Lower leg skin (tissue), 3 donors: ENCODE results near the gene MRPS33.

ENCODE experiments used
- POLR2A ChIP-seq, 2 donors: fragments of 450-650 bp; IDR thresholded peaks; one replicate each; pipeline ENCODE4 v1.6.1; 2016 to 2017; ENCODE audit warnings: antibody characterized with exemption in 2 of 2, mild to moderate bottlenecking in 1 of 2, moderate library complexity in 1 of 2
- TF ChIP-seq, protein P1 (sequence below), 3 donors: fragments of 450-650 bp; IDR thresholded peaks; one replicate each; pipeline ENCODE4 v1.5.1; 2016; ENCODE audit warnings: antibody characterized with exemption in 3 of 3, mild to moderate bottlenecking in 3 of 3, moderate library complexity in 2 of 3

DNA sequence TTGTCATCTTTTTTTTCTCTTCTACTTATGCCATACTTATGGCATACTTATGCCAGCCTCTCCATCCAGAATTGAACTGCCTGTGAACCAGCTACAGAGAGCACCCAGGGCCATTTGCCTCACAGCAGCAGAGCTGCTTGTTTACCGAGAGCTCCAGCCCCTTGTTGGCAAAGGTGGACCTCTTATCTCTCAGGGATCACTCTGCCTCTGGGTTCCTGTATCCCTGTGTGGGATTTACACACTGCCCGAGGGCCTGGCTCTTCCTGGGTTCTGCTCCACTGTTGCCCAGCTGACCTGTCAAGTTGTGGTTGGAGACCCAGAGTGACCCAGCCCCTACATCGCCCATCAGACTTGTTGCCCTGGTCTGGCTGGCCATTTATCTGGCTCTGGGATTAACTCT, 22.3 kb downstream of the MRPS33 start:
- TF ChIP-seq, protein P1, sequence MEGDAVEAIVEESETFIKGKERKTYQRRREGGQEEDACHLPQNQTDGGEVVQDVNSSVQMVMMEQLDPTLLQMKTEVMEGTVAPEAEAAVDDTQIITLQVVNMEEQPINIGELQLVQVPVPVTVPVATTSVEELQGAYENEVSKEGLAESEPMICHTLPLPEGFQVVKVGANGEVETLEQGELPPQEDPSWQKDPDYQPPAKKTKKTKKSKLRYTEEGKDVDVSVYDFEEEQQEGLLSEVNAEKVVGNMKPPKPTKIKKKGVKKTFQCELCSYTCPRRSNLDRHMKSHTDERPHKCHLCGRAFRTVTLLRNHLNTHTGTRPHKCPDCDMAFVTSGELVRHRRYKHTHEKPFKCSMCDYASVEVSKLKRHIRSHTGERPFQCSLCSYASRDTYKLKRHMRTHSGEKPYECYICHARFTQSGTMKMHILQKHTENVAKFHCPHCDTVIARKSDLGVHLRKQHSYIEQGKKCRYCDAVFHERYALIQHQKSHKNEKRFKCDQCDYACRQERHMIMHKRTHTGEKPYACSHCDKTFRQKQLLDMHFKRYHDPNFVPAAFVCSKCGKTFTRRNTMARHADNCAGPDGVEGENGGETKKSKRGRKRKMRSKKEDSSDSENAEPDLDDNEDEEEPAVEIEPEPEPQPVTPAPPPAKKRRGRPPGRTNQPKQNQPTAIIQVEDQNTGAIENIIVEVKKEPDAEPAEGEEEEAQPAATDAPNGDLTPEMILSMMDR (IDR thresholded peaks at IDR 0.05): no peak
- no peak for TF ChIP-seq POLR2A (IDR thresholded peaks at IDR 0.05)
